SKM-1 (cell line): ENCODE measurements around the gene UTP4.

Source experiments
- DNase-seq: peaks from one replicate; lab custom pipeline; 2025; ENCODE audit not compliant: unreplicated experiment; lab: John Stamatoyannopoulos, UW

UTP4 gene

DNA sequence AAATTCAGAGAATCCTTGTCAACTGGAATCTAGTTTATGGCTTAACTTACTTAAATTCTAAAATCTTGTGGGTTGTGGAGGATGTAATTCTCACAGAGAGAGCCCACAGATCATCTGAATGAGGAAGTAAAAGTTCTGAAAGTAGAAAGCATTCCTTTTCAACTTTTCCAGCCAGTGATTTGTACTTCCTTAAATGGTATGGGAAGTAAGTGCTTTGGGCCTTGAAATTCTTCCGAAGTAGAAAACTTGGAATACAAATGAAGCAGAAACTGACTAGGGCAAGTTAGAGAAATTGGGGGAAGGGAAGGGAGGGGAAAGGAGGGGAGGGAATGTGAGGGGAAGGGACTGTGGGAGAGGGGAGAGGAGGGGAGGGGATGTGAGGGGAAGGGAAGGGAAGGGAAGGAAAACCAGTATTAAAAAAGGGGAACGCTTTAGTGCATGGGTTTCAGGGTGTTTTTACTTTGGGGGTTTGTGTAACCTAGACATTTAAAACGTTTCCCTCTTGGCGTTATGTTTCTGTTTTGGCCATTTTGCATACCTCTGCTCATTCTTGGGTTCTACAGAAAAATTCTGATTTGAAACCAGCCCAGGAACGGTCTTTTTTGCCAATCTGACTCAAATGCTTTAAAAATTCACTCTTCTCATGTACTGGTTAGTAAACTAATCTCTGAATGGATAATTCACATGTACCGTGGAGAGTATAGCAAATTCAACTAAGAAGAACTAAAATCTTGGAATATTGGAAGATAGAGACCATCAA lies 39.1 kb downstream of the UTP4 start:
- no peak for DNase-seq

DNA sequence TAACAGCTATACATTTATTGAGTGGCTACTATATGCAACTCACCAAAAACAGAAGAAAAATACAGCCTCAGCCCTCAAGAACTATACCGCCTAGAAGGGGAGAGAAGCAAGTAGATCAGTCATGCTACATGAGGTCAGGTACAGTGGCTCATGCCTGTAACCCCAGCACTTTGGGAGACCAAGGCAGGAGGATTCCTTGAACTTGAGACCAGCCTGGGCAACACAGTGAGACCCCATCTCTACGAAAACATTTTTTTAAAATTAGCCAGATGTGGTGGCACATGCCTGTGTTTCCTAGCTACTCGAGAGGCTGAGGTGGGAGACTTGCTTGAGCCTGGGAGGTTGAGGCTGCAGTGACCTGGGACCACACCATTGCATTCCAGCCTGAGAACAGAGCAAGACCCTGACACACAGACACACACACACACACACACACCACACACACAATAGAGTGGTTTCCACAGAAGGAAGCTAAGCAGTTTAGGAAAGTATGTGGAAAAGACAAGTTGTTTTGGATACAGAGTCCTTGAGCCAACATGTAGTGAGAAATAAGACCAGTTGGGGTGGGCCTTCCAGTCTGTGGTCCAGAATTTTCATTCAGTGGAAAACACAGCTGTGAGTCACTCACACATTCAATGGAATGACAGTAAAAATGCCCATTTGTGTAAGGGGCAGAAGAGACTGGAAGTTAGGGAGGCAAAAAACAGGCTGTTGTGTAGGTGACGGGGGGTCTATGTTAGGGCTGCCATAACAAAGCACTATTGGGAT lies 43.8 kb downstream of the UTP4 start:
- DNase-seq: no peak

DNA sequence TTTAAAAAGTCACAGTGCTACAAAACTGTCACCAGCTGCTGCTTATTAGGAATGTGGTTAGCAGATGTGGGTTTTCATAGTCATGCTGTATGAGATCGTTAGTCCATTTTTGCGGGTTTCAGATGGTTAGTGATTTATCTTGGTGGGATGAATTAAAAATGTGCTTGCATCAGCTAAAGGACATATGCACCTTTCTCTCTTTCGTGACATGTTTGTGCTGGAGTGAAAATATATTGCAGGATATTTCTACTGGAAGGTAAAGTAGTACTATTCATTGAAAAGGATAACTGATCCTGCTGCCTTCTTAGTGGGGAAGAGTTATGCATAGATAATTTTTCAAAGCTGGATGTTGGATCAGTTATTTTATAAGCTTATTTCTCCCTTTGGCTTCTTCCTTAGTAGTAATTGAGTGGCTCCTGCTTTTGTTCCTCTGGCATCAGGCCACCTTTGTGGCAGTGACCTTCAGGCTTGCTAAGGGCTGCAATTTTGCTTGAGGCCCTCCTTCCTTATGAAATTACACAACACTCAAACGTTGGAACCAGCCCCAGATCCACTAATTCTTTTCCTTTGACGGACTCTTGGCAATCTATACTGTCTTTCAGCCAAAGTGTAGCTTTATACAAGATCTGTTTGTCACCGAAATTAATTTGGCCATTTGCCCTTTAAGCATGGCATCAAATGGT lies 47.0 kb downstream of the UTP4 start:
- no peak for DNase-seq

DNA sequence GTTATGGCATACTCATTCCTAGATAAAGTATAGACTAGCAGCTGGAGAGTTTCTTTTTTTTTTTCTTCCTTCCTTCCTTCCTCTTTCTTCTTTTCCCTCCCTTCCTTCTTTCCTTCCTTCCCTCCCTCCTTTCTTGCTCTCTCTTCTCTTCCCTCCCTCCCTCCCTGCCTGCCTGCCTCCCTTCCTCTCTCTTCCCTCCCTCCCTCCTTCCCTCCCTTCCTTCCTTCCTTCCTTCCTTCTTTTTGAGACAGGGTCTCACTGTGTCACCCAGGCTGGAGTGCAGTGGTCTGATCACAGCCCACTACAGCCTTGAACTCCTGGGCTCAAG lies 47.5 kb downstream of the UTP4 start:
- no peak for DNase-seq

DNA sequence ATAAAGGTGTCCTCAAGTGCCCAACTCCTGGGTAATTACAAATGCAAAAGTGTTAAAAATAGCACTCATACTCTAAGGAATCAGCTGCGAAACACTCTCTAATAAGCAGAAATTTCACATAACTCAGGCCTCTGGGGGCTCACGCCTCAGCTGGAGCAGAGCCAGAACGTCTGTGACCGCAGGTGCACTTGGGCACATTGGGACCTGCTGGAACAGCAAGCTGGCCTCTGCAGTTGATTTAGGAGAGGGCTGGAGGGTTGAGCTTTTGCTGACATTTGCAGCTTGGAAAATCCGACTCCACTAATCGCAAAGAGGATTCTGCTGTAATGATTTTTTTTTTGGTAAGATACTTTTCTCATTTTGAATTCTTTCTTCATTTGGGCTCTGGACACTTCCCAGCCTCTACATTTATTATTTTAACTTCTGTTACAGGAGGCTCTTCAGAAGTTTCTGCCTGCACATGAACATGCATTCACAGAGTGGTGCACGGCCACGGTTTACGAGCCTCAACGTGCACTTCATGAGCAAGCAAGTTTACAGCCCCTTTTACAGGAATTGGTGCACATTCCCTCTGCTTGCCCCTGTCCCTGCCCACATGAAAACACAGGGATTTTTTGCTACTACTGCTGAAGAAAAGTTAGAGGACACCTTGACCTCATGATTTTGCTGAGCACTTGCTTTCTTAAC lies 50.4 kb downstream of the UTP4 start:
- DNase-seq: no peak

DNA sequence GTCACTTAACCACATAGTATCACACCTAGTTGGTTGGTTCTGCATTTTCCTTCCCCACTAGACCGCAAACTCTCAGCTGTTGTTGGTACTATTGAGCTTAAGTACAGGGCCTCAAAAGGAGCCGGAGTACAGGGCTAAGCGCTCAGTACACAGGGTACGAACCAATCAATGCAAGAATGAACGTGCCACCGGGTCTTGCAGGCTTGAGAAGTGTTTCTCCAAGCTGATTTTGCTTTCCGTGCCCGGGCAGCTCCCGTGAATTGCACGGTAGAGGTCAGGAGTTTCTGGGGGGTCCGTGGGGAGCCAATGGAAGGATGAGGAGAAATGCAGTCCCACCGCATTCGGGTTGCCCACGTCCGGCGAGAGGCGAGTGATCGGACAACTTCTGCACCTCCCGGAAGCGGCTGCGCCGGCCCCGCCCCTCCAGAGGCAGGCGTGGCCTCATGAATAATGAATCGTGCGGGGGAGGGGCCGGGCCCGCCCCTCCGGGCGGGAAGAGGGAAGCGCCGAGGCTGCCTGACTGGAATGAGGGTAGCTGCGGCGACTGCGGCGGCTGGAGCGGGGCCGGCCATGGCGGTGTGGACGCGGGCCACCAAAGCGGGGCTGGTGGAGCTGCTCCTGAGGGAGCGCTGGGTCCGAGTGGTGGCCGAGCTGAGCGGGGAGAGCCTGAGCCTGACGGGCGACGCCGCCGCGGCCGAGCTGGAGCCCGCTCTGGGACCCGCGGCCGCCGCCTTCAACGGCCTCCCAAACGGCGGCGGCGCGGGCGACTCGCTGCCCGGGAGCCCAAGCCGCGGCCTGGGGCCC lies 54.4 kb downstream of the UTP4 start, which contains the start of gene SNTB2:
Gene SNTB2 (plus strand): TSS at position 523 of the 804 bp plus-strand sequence. CDS start 3 bp downstream, at position 526.
- DNase-seq: peak; percentile 31

DNA sequence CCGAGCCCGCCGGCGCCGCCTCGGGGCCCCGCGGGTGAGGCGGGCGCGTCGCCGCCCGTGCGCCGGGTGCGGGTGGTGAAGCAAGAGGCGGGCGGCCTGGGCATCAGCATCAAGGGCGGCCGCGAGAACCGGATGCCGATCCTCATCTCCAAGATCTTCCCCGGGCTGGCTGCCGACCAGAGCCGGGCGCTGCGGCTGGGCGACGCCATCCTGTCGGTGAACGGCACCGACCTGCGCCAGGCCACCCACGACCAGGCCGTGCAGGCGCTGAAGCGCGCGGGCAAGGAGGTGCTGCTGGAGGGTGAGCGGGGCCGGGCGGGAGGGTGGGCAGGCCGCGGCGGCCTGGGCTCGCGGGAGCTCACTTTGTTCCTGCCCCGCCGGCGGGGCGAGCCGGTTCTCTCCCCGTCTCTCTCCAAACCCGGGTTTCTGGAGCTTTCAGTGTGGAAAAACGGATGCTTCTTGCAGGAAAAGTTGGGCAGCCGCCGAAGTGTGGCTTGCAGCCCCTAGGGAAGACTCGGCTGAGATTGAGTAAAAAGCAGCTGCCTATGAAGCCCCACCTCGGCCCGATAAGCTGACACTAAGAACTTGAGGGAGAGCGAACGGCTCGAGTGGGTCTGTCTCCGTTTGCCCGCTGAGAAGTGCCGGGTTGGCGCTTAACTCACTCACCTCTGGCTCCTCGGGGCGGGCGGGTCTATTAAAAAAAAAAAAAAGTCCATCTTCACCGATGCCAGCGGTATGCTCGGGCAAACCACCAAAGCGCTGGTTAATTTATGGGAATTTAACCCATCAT lies 55.2 kb downstream of the UTP4 start:
- DNase-seq: no peak

DNA sequence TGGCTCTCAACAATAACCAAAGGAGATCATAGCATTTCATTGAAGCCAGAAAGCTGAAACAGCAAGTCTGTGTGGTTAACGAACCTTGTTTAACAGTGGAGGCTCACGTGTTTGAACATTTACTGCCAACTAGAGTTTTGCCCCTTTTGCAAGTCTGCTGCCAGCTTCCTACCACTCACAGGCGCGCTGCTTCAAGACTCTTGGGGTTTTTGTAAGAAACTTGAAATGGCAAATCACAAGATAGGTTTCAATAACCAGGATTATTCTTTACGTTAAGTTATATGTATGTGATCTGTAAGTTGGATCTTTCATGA lies 55.7 kb downstream of the UTP4 start:
- DNase-seq: no peak

DNA sequence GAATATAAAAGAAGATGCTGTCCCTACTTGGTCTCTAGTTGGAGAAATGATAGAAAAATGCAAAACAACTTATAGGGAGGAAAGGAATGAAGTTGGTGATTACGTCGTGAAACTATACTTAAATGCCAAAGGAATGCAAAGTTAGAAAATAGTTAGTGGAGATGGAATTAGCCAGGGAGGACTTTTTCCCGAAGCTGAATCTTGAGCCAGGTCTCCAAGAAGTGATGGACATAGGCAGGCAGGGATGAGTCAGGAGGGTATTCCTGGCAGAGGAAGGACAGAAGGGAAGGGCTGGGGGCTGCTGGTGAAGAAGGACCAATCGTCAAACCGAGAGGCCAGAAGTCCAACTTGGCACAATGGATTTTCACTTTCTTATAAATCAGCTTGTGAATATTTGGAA lies 56.3 kb downstream of the UTP4 start:
- no peak for DNase-seq

DNA sequence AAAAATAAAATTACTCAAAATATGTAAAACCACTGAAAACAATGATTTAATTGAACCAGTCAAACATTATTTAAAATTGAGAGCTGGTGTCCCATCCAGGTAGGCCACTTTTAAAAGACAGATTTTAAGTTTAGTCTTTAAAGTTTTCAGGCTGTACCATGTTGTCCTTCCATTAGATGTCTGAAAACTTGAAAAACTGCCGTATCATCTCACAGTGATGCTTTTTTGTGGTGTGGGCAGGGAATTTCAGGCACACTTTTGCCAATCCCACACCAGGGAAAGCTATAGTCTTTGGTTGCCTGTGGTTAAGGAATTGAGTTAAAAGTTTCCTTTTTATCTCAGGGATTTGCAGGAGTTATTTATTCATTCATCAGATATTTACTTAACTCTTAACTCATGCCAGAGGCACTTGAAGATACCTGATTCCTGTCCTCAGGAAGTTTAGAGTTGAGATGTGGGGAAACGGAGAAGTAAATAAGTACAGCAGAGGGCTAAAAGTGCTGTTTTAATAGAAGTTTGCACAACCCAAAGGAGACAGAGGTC lies 57.7 kb downstream of the UTP4 start:
- no peak for DNase-seq

DNA sequence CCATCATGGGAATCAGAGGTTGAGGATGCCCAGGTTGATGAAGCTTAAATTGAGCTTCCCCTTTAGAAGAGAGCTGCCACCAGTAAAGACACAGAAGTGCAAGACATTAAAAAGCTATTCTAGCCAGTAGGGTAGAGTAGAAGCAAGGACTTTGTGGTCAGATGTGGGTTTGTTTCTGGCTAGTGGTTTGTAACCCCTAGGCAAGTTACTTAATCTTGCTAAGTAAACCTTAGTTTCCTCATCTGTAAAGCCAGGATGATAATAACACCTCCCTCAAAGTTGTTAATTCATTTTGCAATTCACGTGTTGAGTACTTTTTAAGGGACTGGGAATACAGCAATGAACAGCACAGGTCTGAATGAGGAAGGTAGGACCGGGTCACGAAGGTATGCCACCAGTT lies 58.1 kb downstream of the UTP4 start:
- peak; percentile 50 for DNase-seq

DNA sequence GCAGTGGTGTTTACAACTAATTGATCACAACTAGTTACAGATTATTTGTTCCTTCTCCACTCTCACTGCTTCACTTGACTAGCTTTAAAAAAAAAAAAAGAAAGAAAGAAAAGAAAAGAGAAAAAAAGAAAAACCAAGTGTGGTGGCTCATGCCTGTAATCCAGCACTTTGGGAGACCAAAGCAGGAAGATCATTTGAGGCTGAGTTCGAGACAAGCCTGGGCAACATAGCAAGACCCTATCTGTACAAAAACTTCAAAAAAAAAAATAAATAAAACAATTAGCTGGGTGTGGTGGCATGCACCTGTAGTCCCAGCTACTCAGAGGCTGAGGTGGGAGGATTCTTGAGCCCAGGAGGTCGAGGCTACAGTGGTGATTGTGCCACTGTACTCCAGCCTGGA lies 58.7 kb downstream of the UTP4 start:
- DNase-seq: no peak

DNA sequence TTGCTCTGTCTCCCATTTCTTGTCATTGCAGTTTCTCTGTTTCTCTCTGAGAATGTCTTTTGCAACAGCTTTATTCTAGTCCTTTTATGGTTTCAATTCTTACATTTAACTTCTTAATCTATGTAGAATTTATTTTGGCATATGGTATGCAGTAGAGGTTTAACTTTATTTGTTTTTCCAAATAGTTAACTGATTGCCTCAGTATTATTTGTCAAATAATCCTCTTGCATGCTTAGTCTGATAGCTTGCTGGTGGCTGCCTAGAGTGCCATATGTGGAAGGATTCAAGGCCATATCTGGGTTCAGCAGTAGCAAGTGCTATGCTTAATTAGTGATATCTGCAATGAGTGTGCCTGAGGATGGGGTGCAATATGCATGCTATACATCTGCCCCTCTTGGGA lies 61.4 kb downstream of the UTP4 start:
- no peak for DNase-seq

DNA sequence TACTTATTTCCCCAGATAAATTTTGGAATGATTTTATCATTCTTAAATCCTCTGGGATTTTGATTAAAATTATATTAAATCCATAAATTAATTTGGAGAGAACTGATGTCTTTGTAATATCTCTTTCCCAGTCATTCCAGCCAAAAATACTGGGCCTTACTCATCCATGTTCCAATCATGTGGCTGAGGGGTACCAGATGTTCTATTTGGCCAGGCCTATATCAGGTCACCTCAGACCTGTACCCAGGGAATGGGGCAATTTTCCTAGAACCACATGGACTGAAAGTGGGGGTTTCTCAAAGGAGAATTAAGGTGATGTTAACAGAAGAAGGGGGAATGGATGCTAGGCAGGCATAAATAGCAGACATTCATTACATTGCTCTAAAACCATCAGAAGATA lies 62.0 kb downstream of the UTP4 start:
- no peak for DNase-seq

DNA sequence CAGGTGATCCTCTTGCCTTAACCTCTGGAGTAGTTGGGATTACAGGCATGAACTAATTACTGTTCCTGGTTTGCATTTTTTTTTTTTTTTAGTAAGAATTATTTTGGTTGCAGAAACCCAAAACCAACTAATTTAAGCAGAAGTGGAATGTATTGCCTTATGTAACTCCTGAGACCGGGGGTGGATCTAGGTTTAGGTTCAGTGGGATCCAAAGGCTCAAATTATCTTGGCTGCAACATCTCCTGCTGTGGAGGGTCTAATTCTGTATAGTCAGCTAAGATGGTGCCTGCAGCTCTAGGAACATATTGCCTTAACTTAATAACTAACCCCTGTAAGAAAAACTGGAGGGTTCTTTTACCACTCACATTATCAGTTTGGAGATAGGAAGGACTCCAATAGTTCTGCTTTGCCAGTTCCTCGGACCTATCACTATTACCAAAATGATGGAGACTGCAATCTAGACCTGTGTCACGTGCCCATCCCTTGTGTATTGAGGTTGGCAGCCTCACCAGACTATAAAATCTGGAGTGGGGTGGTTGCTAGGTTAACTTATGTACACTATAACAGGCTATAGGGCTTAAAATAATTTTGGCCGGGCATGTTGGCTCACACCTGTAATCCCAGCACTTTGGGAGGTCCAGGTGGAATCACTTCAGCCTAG lies 63.0 kb downstream of the UTP4 start:
- no peak for DNase-seq

DNA sequence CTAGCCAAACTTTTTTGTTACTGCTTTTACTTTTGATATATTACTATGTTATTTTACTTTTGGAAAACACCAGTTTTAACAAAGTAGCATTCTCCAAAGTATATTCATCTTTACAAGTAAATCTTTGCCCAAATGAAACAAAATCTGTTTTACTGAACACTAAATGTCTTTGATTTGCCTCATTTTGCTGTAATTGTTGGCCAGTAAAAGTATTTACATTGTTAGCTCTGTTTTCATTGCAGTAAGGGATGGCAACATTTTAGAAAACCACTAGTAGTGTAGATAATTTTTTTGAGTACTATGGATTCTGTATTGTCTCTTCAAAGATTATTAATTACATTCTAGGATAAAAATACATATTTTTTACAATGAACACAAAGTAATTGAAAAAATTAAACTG lies 65.1 kb downstream of the UTP4 start:
- DNase-seq: no peak

DNA sequence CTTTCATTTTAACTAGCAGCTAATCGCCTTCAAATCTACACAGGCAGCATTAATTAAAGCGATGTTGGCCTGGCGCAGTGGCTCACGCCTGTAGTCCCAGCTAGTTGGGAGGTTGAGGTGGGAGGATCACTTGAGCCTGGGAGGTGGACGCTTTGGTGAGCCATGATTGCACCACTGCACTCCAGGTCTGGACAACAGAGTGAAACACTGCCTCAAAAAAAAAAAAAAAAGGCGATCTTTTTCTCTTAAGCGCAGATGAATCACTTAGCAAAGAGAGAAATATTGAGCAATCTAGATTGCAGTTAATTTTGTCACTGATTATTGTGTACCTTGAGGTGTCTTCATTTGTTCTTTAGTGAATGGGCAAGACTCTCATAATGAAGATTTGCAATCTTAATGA lies 66.9 kb downstream of the UTP4 start:
- no peak for DNase-seq

DNA sequence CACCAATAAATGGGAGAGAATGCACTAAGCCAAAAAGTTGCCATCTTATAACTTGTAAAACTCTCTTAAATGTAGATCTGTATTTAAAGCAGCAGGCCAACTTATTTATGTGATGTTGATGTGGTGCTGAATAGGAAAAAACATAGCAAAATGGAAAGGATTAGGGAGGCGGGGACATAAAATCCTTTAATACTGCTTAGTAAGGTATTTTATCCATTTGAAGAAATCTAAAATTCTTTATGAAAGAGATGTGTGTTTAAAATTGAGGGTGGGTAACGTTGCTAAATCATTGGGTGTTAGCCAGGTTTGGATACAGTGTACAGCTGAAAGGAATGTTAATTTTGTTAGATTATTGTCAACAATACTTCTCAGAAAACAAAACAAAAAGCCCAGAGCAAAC lies 68.8 kb downstream of the UTP4 start:
- no peak for DNase-seq

DNA sequence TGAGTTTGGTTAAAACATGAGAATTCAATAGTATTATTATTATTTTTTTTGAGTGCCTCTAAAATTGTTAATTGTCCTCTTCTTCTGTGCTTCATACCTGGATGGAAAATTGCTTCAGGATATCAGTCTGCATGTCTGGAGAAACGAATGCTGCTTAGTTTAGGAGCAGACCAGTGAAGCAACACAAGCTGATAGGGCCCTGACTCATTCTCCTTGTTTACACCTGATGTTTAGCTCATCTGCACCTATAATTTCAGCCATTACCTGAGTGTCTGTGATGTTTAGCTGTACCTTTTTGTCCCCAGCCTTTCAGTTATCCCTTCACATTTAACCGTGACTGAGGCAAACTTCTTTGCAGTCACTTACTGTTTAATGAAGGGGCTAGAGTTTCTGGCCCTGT lies 69.3 kb downstream of the UTP4 start:
- DNase-seq: no peak
